ENCODE results near the gene GAB2. TPM values are rescaled to one million over a fixed set of nuclear protein-coding genes. Genes with fewer than 3 reads are reported as not detected.

GAB2 gene
- polyA plus RNA-seq, 3 donors = 2.8 to 39.4 (median 4.4) TPM

DNA sequence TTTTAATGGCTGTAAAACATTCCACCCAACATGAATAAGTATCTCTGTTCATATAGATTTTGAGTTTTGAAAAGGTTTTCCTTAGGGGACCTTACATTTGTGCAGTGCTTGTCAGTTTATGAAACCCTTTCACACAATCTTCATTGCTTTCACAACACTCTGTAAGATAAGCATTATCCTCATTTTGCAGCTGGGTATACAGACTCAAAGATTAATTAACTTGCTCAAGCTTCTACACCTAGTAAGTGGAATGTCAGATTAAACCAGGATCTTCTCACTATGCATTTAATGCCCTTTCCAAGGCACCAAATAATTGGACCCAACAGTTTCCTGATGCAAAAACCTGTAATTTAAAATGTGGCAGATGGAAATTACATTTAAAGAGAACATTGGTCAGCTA is 11.6 kb upstream of the GAB2 start:
- Histone ChIP-seq H3K9ac (ENCODE audit: insufficient read depth, low read length, poor library complexity, severe bottlenecking) (no peak overlapping the region), H3K36me3 (replicated peaks in 1 of 2; ENCODE audit: control insufficient read depth in 1 of 2, insufficient read depth in 2 of 2, low read length in 2 of 2) (no peaks in the 10 kb centered on the region), H3K79me2 (ENCODE audit: insufficient read depth, low read length) (no peaks in the 10 kb centered on the region), H3K4me2 (replicated peaks; ENCODE audit: extremely low read depth, low read length, poor library complexity, severe bottlenecking) (no peak overlapping the region), H2AFZ (ENCODE audit: insufficient read depth, low read depth, low read length, poor library complexity, severe bottlenecking) (no peak overlapping the region), H3K27me3 (ENCODE audit: control insufficient read depth in 2 of 2, insufficient read depth in 2 of 2, low read length in 2 of 2) (no peaks in the 10 kb centered on the region), H3K9me3 (replicated peaks in 1 of 2; ENCODE audit: control insufficient read depth in 1 of 2, insufficient read depth in 1 of 2, low read length in 2 of 2) (no peaks in the 10 kb centered on the region), H3K4me3 (replicated peaks in 1 of 3; ENCODE audit: low read depth in 2 of 3, low read length in 3 of 3) (no peak overlapping the region), H3K4me1 (ENCODE audit: control insufficient read depth in 1 of 2, insufficient read depth in 2 of 2, low read length in 2 of 2) (peaks cover 51 to 56% of the 10 kb centered on the region in 2 donors), H3K27ac (ENCODE audit: low read depth in 1 of 2, low read length in 2 of 2) (no peak overlapping the region), H4K20me1 (ENCODE audit: insufficient read depth, low read length) (no peaks in the 10 kb centered on the region)
- peaks cover 0 to 2% (median 0%) of the 10 kb centered on the region in 7 donors for H3K9me3 Mint-ChIP-seq
- H3K27ac Mint-ChIP-seq = no peak overlapping the region
- TF ChIP-seq, protein P1, sequence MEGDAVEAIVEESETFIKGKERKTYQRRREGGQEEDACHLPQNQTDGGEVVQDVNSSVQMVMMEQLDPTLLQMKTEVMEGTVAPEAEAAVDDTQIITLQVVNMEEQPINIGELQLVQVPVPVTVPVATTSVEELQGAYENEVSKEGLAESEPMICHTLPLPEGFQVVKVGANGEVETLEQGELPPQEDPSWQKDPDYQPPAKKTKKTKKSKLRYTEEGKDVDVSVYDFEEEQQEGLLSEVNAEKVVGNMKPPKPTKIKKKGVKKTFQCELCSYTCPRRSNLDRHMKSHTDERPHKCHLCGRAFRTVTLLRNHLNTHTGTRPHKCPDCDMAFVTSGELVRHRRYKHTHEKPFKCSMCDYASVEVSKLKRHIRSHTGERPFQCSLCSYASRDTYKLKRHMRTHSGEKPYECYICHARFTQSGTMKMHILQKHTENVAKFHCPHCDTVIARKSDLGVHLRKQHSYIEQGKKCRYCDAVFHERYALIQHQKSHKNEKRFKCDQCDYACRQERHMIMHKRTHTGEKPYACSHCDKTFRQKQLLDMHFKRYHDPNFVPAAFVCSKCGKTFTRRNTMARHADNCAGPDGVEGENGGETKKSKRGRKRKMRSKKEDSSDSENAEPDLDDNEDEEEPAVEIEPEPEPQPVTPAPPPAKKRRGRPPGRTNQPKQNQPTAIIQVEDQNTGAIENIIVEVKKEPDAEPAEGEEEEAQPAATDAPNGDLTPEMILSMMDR (IDR thresholded peaks at IDR 0.05) = no peak
- DNase-seq = no peak
- peaks cover 0 to 5% of the 10 kb centered on the region in 2 donors for H3K36me3 Mint-ChIP-seq
- no peaks in the 10 kb centered on the region for H3K27me3 Mint-ChIP-seq (ENCODE audit: low read depth in 3 of 3)
- intact Hi-C loops (cut with micrococcal nuclease) = loop anchor here in 1 of 2 donors (5.0 kb wide), 1 partner anchor 137 kb away; no protein-coding TSS in a partner anchor
- peaks cover 56% of the 10 kb centered on the region for H3K4me1 Mint-ChIP-seq
- H3K4me3 Mint-ChIP-seq = no peak overlapping the region

DNA sequence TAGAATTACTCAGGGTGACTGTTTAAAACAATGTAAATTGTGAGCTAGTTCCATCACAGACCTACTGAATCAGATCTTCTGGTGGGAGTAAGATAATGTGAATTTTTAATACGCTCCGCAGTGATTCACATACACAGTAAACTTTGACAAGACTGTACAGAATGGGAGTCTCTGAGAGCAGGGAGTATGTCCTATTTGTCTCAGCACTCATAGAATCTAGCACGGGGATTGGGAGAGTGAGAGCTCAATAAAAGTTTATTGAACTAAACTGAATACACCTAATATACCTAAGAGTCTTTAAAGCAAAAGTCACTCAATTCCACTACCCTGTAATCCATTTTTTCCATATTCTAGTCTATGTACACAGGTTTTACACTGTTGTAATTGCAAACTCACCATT is 11.2 kb upstream of the GAB2 start:
- Mint-ChIP-seq H3K4me3 (no peak overlapping the region), H3K27ac (peak overlapping the region; percentile 98 to 99 (median 98)), H3K36me3 (peaks cover 0 to 6% of the 10 kb centered on the region in 2 donors), H3K9me3 (peaks cover 0 to 2% (median 0%) of the 10 kb centered on the region in 7 donors), H3K27me3 (ENCODE audit: low read depth in 3 of 3) (peaks cover 0 to 2% (median 0%) of the 10 kb centered on the region in 3 donors), H3K4me1 (peaks cover 60% of the 10 kb centered on the region)
- TF ChIP-seq, protein P1 (IDR thresholded peaks at IDR 0.05) = no peak
- no peaks in the 10 kb centered on the region for H3K79me2 ChIP-seq (ENCODE audit: insufficient read depth, low read length)
- WGBS (ENCODE audit: insufficient coverage) = no CpG with 5 or more reads among the region's 3 CpGs
- H3K27ac ChIP-seq (ENCODE audit: low read depth in 1 of 2, low read length in 2 of 2) = peak overlapping the region in 1 of 2 donors; percentile 95
- no peak overlapping the region for H3K4me3 ChIP-seq (replicated peaks in 1 of 3; ENCODE audit: low read depth in 2 of 3, low read length in 3 of 3)
- H3K27me3 ChIP-seq (ENCODE audit: control insufficient read depth in 2 of 2, insufficient read depth in 2 of 2, low read length in 2 of 2) = no peaks in the 10 kb centered on the region
- H3K4me2 ChIP-seq (replicated peaks; ENCODE audit: extremely low read depth, low read length, poor library complexity, severe bottlenecking) = peak overlapping the region; percentile 80
- no peak overlapping the region for H2AFZ ChIP-seq (ENCODE audit: insufficient read depth, low read depth, low read length, poor library complexity, severe bottlenecking)
- H3K36me3 ChIP-seq (replicated peaks in 1 of 2; ENCODE audit: control insufficient read depth in 1 of 2, insufficient read depth in 2 of 2, low read length in 2 of 2) = no peaks in the 10 kb centered on the region
- no peak overlapping the region for H3K9ac ChIP-seq (ENCODE audit: insufficient read depth, low read length, poor library complexity, severe bottlenecking)
- DNase-seq = no peak
- intact Hi-C loops (cut with micrococcal nuclease) = loop anchor here in 1 of 2 donors (5.0 kb wide), 1 partner anchor 136 kb away; no protein-coding TSS in a partner anchor
- H3K9me3 ChIP-seq (replicated peaks in 1 of 2; ENCODE audit: control insufficient read depth in 1 of 2, insufficient read depth in 1 of 2, low read length in 2 of 2) = no peaks in the 10 kb centered on the region
- H4K20me1 ChIP-seq (ENCODE audit: insufficient read depth, low read length) = no peaks in the 10 kb centered on the region
- peaks cover 55 to 61% of the 10 kb centered on the region in 2 donors for H3K4me1 ChIP-seq (ENCODE audit: control insufficient read depth in 1 of 2, insufficient read depth in 2 of 2, low read length in 2 of 2)

Data from CD14-positive monocyte (primary cell).